AG09319 (cell line): Measurements from ENCODE around the gene ST8SIA4.

Experiments
- DNase-seq: peaks from one replicate; pipeline ENCODE4 v3.0.0-alpha.2; 2010; ENCODE audit warnings: low read depth; ENCODE audit errors: extremely low read depth
- CTCF ChIP-seq: IDR thresholded peaks from 2 replicates; pipeline ENCODE4 v1.5.1; 2011; ENCODE audit warnings: low read depth, mild to moderate bottlenecking, inconsistent platforms, low read length, moderate library complexity

Gene ST8SIA4

GRCh38 chr5:100780376-100780870 lies 122.7 kb downstream of the ST8SIA4 start:
- TF ChIP-seq CTCF = no peak
- DNase-seq = no peak

GRCh38 chr5:100779669-100780375 lies 123.3 kb downstream of the ST8SIA4 start:
- no peak for TF ChIP-seq CTCF

GRCh38 chr5:100777680-100778300 lies 125.3 kb downstream of the ST8SIA4 start:
- TF ChIP-seq CTCF = no peak
- peak; percentile 22 for DNase-seq

More at GRCh38 chr5:100779669-100780375, 123.3 kb downstream of the ST8SIA4 start:
- no peak for DNase-seq

GRCh38 chr5:100775533-100775855 lies 127.6 kb downstream of the ST8SIA4 start:
- no peak for TF ChIP-seq CTCF
- no peak for DNase-seq

- TF ChIP-seq CTCF = no peak
- no peak for DNase-seq
Measured at GRCh38 chr5:100772548-100772947, 130.5 kb downstream of the ST8SIA4 start.

GRCh38 chr5:100772006-100772405 lies 131.1 kb downstream of the ST8SIA4 start:
- TF ChIP-seq CTCF = no peak
- no peak for DNase-seq

GRCh38 chr5:100771181-100771580 lies 131.9 kb downstream of the ST8SIA4 start:
- TF ChIP-seq CTCF = no peak

More at GRCh38 chr5:100771181-100771580, 131.9 kb downstream of the ST8SIA4 start:
- no peak for DNase-seq
